ENCODE measurements around the gene CYP27B1. TPM values are rescaled to one million over a fixed set of nuclear protein-coding genes. Genes with fewer than 3 reads are reported as not detected.

CYP27B1 gene
- total and polyA plus RNA-seq, 9 of the 15 experiments (the other 6 are each of a cell fraction or from before 2014, with no cell fraction given), result 0.18 to 4.2 (median 1.8) TPM

GRCh38 chr12:57739914-57740538, 26.9 kb downstream of the CYP27B1 start:
- H3K9me1 ChIP-seq (ENCODE audit: control insufficient read depth, insufficient read depth, low read length), result no peaks in the 10 kb centered on the region
- H3K79me2 ChIP-seq (ENCODE audit: control insufficient read depth, insufficient read depth, low read length), result no peaks in the 10 kb centered on the region; the same call in 2 of the 3 replicates
- WGBS (ENCODE audit: insufficient coverage, low coverage, missing lambda C conversion rate), result 18% methylated on average over 10 of the region's 10 CpGs
- no peaks in the 10 kb centered on the region for H4K20me1 ChIP-seq (replicated peaks; ENCODE audit: control insufficient read depth, insufficient read depth, low read length)
- ChIA-PET CTCF (ENCODE audit: low intra/inter-chr PET ratio) (no interaction called here), POLR2A (interaction anchor here (0.7 to 1.2 kb wide), 5 partner anchors 10 to 202 kb away, joined by 3 to 6 read pairs (median 3); partner anchors contain the start of gene CDK4)
- no peaks in the 10 kb centered on the region for H3K9me3 ChIP-seq (replicated peaks; ENCODE audit: control insufficient read depth, insufficient read depth, low read depth, low read length)
- H3K9ac ChIP-seq (ENCODE audit: insufficient read depth in 1 of 2, low read depth in 2 of 2, low read length in 2 of 2), result no peak overlapping the region
- H3K4me3 ChIP-seq, result no peak overlapping the region
- BruUV-seq (replicated peaks), result no TSS peak
- no peak overlapping the region for H3K27ac ChIP-seq (ENCODE audit: extremely low read depth, low read depth, low read length)
- peaks cover 0 to 26% of the 10 kb centered on the region in 2 experiments; a peak in 2 of 5 replicates for H3K27me3 ChIP-seq (ENCODE audit: control insufficient read depth in 2 of 2, insufficient read depth in 2 of 2, low read length in 2 of 2)
- H3K4me1 ChIP-seq (replicated peaks in 1 of 2; ENCODE audit: control insufficient read depth in 2 of 2, insufficient read depth in 2 of 2, low read length in 2 of 2), result peaks cover 9 to 36% of the 10 kb centered on the region in 2 experiments; a peak in 4 of 5 replicates
- intact Hi-C loops (cut with micrococcal nuclease), result loop anchor here (5.0 kb wide), 1 partner anchor 218 kb away; the partner anchor contains the start of genes DDIT3 and MBD6
- in situ Hi-C loops (cut with MboI), result loop anchor here (10.0 kb wide), 1 partner anchor 425 kb away; no protein-coding TSS in a partner anchor
- no peak for FAIRE-seq
- ATAC-seq, result no peak
- DNase-seq (ENCODE audit: extremely low read depth in 1 of 4, low spot score in 3 of 4), result no peak
- no peaks in the 10 kb centered on the region for H3K36me3 ChIP-seq (ENCODE audit: control insufficient read depth, insufficient read depth, low read length)
- H2AFZ ChIP-seq (ENCODE audit: low read depth, low read length), result no peak overlapping the region
- no peak overlapping the region for H3K4me2 ChIP-seq (ENCODE audit: insufficient read depth, low read length)
- TF ChIP-seq TRIM24 (IDR thresholded peaks at IDR 0.05) (no peak), CHD2 (IDR thresholded peaks at IDR 0.05; ENCODE audit: low read depth, low read length) (no peak), ZNF197 (CRISPR knock-in tag; IDR thresholded peaks at IDR 0.05; ENCODE audit: low read depth) (no peak), RUNX1 (IDR thresholded peaks at IDR 0.05; ENCODE audit: low read depth) (no peak), ZNF398 (CRISPR knock-in tag; IDR thresholded peaks at IDR 0.05) (no peak), RAD21 (CRISPR knock-in tag; conservative IDR thresholded peaks at IDR 0.05 in 1 of 2, IDR thresholded peaks at IDR 0.05 in 1 of 2) (no peak), NCOR1 (IDR thresholded peaks at IDR 0.05) (no peak), NRF1 (conservative IDR thresholded peaks at IDR 0.05 in 1 of 2, IDR thresholded peaks at IDR 0.05 in 1 of 2) (no peak), MAFF (IDR thresholded peaks at IDR 0.05; ENCODE audit: low read length) (no peak), XRCC4 (IDR thresholded peaks at IDR 0.05; ENCODE audit: extremely low read depth, insufficient read depth, insufficient read length) (no peak)
- TF ChIP-seq, protein P1, sequence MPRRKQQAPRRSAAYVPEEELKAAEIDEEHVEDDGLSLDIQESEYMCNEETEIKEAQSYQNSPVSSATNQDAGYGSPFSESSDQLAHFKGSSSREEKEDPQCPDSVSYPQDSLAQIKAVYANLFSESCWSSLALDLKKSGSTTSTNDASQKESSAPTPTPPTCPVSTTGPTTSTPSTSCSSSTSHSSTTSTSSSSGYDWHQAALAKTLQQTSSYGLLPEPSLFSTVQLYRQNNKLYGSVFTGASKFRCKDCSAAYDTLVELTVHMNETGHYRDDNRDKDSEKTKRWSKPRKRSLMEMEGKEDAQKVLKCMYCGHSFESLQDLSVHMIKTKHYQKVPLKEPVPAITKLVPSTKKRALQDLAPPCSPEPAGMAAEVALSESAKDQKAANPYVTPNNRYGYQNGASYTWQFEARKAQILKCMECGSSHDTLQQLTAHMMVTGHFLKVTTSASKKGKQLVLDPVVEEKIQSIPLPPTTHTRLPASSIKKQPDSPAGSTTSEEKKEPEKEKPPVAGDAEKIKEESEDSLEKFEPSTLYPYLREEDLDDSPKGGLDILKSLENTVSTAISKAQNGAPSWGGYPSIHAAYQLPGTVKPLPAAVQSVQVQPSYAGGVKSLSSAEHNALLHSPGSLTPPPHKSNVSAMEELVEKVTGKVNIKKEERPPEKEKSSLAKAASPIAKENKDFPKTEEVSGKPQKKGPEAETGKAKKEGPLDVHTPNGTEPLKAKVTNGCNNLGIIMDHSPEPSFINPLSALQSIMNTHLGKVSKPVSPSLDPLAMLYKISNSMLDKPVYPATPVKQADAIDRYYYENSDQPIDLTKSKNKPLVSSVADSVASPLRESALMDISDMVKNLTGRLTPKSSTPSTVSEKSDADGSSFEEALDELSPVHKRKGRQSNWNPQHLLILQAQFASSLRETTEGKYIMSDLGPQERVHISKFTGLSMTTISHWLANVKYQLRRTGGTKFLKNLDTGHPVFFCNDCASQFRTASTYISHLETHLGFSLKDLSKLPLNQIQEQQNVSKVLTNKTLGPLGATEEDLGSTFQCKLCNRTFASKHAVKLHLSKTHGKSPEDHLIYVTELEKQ (CRISPR knock-in tag; IDR thresholded peaks at IDR 0.05), result no peak
- TF ChIP-seq, protein P2, sequence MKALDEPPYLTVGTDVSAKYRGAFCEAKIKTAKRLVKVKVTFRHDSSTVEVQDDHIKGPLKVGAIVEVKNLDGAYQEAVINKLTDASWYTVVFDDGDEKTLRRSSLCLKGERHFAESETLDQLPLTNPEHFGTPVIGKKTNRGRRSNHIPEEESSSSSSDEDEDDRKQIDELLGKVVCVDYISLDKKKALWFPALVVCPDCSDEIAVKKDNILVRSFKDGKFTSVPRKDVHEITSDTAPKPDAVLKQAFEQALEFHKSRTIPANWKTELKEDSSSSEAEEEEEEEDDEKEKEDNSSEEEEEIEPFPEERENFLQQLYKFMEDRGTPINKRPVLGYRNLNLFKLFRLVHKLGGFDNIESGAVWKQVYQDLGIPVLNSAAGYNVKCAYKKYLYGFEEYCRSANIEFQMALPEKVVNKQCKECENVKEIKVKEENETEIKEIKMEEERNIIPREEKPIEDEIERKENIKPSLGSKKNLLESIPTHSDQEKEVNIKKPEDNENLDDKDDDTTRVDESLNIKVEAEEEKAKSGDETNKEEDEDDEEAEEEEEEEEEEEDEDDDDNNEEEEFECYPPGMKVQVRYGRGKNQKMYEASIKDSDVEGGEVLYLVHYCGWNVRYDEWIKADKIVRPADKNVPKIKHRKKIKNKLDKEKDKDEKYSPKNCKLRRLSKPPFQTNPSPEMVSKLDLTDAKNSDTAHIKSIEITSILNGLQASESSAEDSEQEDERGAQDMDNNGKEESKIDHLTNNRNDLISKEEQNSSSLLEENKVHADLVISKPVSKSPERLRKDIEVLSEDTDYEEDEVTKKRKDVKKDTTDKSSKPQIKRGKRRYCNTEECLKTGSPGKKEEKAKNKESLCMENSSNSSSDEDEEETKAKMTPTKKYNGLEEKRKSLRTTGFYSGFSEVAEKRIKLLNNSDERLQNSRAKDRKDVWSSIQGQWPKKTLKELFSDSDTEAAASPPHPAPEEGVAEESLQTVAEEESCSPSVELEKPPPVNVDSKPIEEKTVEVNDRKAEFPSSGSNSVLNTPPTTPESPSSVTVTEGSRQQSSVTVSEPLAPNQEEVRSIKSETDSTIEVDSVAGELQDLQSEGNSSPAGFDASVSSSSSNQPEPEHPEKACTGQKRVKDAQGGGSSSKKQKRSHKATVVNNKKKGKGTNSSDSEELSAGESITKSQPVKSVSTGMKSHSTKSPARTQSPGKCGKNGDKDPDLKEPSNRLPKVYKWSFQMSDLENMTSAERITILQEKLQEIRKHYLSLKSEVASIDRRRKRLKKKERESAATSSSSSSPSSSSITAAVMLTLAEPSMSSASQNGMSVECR (CRISPR knock-in tag; IDR thresholded peaks at IDR 0.05), result no peak
